A673 (cell line): Measurements from ENCODE around the gene HYOU1. TPM values are rescaled to one million over a fixed set of nuclear protein-coding genes. Genes with fewer than 3 reads are reported as not detected.
A peak's percentile ranks its signal among the peaks of the same experiment; 100 is the strongest.

ENCODE experiments used
- BruUV-seq: library from RNA; stranded (reverse); fragments of 400-500 nt; replicated peaks from 2 replicates; lab custom pipeline; 2021; lab: Mats Ljungman, UMichigan
- CTCF ChIA-PET: fragments of 300-600 bp; sonication (Branson Sonifier 250); formaldehyde crosslinking; loops from one replicate; lab custom pipeline; 2022; ENCODE audit warnings: antibody characterized with exemption; lab: Charles Lee
- POLR2A ChIA-PET: fragments of 300-600 bp; sonication (Branson Sonifier 250); formaldehyde crosslinking; loops from one replicate; lab custom pipeline; 2022; ENCODE audit warnings: antibody characterized with exemption; ENCODE audit not compliant: low non-redundant PET; lab: Charles Lee
- DNase-seq: peaks from one replicate; pipeline ENCODE4 v3.0.0-alpha.2; 2015; ENCODE audit warnings: low spot score
- H3K27ac ChIP-seq: fragments of 200-600 bp; sonication (generic); 2 replicates; pipeline ENCODE4 v1.5.1; 2016; ENCODE audit warnings: mixed run types, low read depth, mild to moderate bottlenecking, mixed read lengths, antibody characterized with exemption, low read length; ENCODE audit not compliant: poor library complexity, severe bottlenecking
- H3K27me3 ChIP-seq: fragments of 200-600 bp; sonication (generic); replicated peaks from 2 replicates; pipeline ENCODE4 v1.6.1; 2017; ENCODE audit warnings: mixed run types, low read depth, mild to moderate bottlenecking, mixed read lengths, antibody characterized with exemption, low read length; ENCODE audit not compliant: insufficient read depth, poor library complexity
- H3K36me3 ChIP-seq: fragments of 200-600 bp; sonication (generic); 2 replicates; pipeline ENCODE4 v1.6.1; 2016; ENCODE audit warnings: mixed run types, mild to moderate bottlenecking, mixed read lengths, antibody characterized with exemption, low read length; ENCODE audit not compliant: insufficient read depth, poor library complexity, severe bottlenecking
- H3K4me1 ChIP-seq: fragments of 200-600 bp; sonication (generic); 2 replicates; pipeline ENCODE4 v1.6.1; 2017; ENCODE audit warnings: mixed run types, mild to moderate bottlenecking, mixed read lengths, antibody characterized with exemption, low read length; ENCODE audit not compliant: insufficient read depth, poor library complexity, severe bottlenecking
- H3K4me3 ChIP-seq: fragments of 200-600 bp; sonication (generic); 2 replicates; pipeline ENCODE4 v1.5.1; 2016; ENCODE audit warnings: low read depth, mixed run types, mild to moderate bottlenecking, mixed read lengths, low read length; ENCODE audit not compliant: poor library complexity, severe bottlenecking
- H3K9me3 ChIP-seq: fragments of 200-600 bp; sonication (generic); 2 replicates; pipeline ENCODE4 v1.6.1; 2016; ENCODE audit warnings: mixed run types, low read depth, mild to moderate bottlenecking, mixed read lengths, antibody characterized with exemption, low read length; ENCODE audit not compliant: poor library complexity, severe bottlenecking
- CTCF ChIP-seq: fragments of 300-800, 200-600 bp; sonication (generic); conservative IDR thresholded peaks from 2 replicates; pipeline ENCODE4 v1.5.1; 2017; ENCODE audit warnings: low read depth, mild to moderate bottlenecking, antibody characterized with exemption, low read length, moderate library complexity, mixed read lengths
- EZH2 ChIP-seq: fragments of 200-600 bp; sonication (generic); IDR thresholded peaks from 2 replicates; pipeline ENCODE4 v1.6.1; 2017; ENCODE audit warnings: borderline replicate concordance, low read depth, mild to moderate bottlenecking, mixed read lengths, antibody characterized with exemption, low read length; ENCODE audit not compliant: poor library complexity, severe bottlenecking
- intact Hi-C: fragments of 100-400 bp; cut with micrococcal nuclease; formaldehyde crosslinking; loops from one replicate; pipeline ENCODE4 v1.10.0; 2022; ENCODE audit not compliant: unreplicated experiment
- total RNA-seq: library from RNA; stranded (reverse); gene quantifications from 2 replicates; pipeline ENCODE4 v1.2.3, GENCODE V29; 2021

HYOU1 gene
- total RNA-seq, 1 experiment from 2014 or later = 315 TPM

- DNase-seq = no peak
- TF ChIP-seq EZH2 (no peak), CTCF (no peak)
- Histone ChIP-seq H3K4me3 (no peak overlapping the region), H3K27me3 (no peaks in the 10 kb centered on the region), H3K27ac (no peak overlapping the region), H3K9me3 (no peaks in the 10 kb centered on the region), H3K4me1 (peaks cover 14% of the 10 kb centered on the region), H3K36me3 (peaks cover 37% of the 10 kb centered on the region)
- no TSS peak for BruUV-seq
- ChIA-PET CTCF (no interaction called here), POLR2A (no interaction called here)
- intact Hi-C loops = no loop called here
Measured at GRCh38 chr11:119000906-119001305, 56.1 kb downstream of the HYOU1 start.

- Histone ChIP-seq H3K4me3 (peak overlapping the region; percentile 79), H3K4me1 (peaks cover 14% of the 10 kb centered on the region), H3K9me3 (no peaks in the 10 kb centered on the region), H3K36me3 (peaks cover 32% of the 10 kb centered on the region), H3K27me3 (no peaks in the 10 kb centered on the region), H3K27ac (peak overlapping the region; percentile 67)
- TF ChIP-seq EZH2 = no peak
- TF ChIP-seq CTCF = no peak
- CTCF ChIA-PET = no interaction called here
- intact Hi-C loops = no loop called here
- POLR2A ChIA-PET = interaction anchor here (0.6 to 0.8 kb wide), 2 partner anchors 42 to 324 kb away, joined by 5 to 25 read pairs; no protein-coding TSS in a partner anchor
- TSS peak; percentile 45 for BruUV-seq
- DNase-seq = peak; percentile 40
Measured at GRCh38 chr11:118998822-118999221, 58.2 kb downstream of the HYOU1 start.

- no TSS peak for BruUV-seq
- Histone ChIP-seq H3K36me3 (peaks cover 32% of the 10 kb centered on the region), H3K27me3 (no peaks in the 10 kb centered on the region), H3K4me1 (peaks cover 14% of the 10 kb centered on the region), H3K9me3 (no peaks in the 10 kb centered on the region), H3K27ac (peak overlapping the region; percentile 67), H3K4me3 (peak overlapping the region; percentile 79)
- intact Hi-C loops = no loop called here
- POLR2A ChIA-PET = interaction anchor here (0.8 kb wide), 1 partner anchor 323 kb away, joined by 5 read pairs; no protein-coding TSS in a partner anchor
- TF ChIP-seq CTCF (no peak), EZH2 (no peak)
- CTCF ChIA-PET = no interaction called here
- DNase-seq = no peak
Measured at GRCh38 chr11:118998388-118998717, 58.7 kb downstream of the HYOU1 start.
